KBM-7 (cell line): ENCODE results near the gene CNOT3.
A peak's percentile ranks its signal among the peaks of the same experiment; 100 is the strongest.
"Not testable (repeated sequence)": the region's sequence is repeated elsewhere in the genome, so short reads cannot be mapped to it uniquely, and the experiment has no call there.

ENCODE experiments used
- DNase-seq: peaks from one replicate; pipeline ENCODE4 v3.0.0-alpha.2; 2015
- in situ Hi-C: fragments of 300-500 bp; cut with MboI; formaldehyde crosslinking; loops from 2 replicates; pipeline ENCODE4 v1.14.3; 2020; ENCODE audit warnings: low sequenced_read_pairs, low pct_unique_long_range_greater_than_20kb, mixed read lengths

The CNOT3 gene

GRCh38 chr19:54137699-54138488 lies at the start of gene CNOT3:
Gene CNOT3 (plus strand): TSS chr19:54137762. CDS start chr19:54142979, 5,217 bp downstream.
- DNase-seq, result no peak
- in situ Hi-C loops, result no loop called here

- in situ Hi-C loops, result no loop called here
- DNase-seq, result peak; percentile 37
Observed at GRCh38 chr19:54094426-54095000, 43.0 kb upstream of the CNOT3 start.

GRCh38 chr19:54095136-54095858 lies 42.3 kb upstream of the CNOT3 start:
- DNase-seq, result no peak
- in situ Hi-C loops, result no loop called here

- DNase-seq, in situ Hi-C loops: not testable (repeated sequence)
Observed at GRCh38 chr19:54095859-54096616, 41.5 kb upstream of the CNOT3 start.

GRCh38 chr19:54096617-54097106 lies 40.9 kb upstream of the CNOT3 start:
- peak; percentile 65 for DNase-seq
- in situ Hi-C loops, result no loop called here

DNA sequence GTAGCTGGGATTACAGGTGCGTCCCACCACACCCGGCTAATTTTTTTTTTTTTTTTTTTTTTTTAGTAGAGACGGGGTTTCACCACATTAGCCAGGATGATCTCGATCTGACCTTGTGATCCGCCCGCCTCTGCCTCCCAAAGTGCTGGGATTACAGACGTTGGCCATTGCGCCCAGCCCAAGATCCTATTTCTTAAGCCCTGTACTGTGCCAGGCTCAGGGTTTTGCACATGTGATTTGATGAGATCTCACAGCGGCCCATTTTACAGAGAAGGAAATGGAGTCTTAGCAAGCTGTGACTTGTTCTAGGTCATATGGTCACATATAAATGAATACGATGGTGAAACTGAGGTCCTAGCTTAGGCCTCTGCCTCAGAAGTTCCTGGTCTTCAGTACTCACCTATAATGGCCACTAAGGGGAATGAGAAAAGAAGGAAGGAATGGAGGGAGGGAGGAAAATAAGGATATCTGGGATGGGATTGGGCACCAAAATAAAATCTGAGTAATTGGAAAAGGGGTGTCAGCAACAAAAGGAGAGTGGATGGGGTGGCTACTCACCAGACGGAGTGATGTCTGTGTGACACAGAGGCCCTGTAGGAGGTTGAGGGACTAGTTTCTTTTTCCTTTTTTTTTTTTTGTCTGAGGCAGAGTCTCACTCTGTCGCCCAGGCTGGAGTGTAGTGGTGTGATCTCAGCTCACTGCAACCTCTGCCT lies 38.2 kb upstream of the CNOT3 start:
- no peak for DNase-seq
- in situ Hi-C loops, result no loop called here

DNA sequence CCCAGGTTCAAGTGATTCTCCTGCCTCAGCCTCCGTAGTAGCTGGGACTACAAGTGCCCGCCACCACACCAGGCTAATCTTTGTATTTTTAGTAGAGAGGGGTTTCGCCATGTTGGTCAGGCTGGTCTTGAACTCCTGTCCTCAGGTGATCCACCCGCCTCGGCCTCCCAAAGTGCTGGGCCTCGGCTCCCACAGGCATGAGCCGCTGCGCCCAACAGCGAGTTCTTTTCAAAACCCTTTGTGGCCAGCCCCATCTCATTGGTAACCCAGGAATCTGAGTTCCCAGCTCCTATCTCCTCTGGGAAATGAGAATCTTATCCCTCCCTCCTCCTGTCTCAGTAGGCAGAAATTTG lies 37.7 kb upstream of the CNOT3 start:
- in situ Hi-C loops, DNase-seq: not testable (repeated sequence)

DNA sequence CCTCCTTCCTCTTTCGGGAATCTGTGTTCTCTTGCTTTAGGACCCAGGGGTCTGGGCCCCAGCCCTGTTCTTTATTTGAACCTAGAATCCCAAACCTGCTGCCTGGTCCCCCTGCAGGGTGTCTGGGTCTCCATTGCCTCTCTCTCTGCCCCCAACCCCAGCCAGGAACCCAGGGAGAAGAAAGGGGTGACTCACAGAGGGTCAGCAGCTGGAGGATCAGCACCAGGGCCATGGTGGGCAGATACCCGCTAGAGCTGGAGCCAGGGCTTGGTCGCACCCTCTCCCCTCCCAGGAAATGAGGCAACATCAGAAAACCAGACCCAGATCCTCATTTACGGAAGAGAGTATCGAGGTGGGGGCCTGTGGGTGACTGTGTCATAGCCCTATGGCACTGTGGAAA lies 37.0 kb upstream of the CNOT3 start, which contains the start of gene OSCAR:
Gene OSCAR, minus strand, starts transcription at position 243 of the 400 bp plus-strand sequence. Its CDS starts 11 bp downstream, at position 232.
- no peak for DNase-seq
- in situ Hi-C loops, result no loop called here

GRCh38 chr19:54102421-54103169 lies 35.0 kb upstream of the CNOT3 start, which contains the start of gene NDUFA3:
Gene NDUFA3 (plus strand): TSS chr19:54102855. CDS start chr19:54102879, 24 bp downstream.
- peak; percentile 96 for DNase-seq
- in situ Hi-C loops, result no loop called here

- DNase-seq, result no peak
- in situ Hi-C loops, result no loop called here
Observed at GRCh38 chr19:54104998-54105715, 32.4 kb upstream of the CNOT3 start.

DNA sequence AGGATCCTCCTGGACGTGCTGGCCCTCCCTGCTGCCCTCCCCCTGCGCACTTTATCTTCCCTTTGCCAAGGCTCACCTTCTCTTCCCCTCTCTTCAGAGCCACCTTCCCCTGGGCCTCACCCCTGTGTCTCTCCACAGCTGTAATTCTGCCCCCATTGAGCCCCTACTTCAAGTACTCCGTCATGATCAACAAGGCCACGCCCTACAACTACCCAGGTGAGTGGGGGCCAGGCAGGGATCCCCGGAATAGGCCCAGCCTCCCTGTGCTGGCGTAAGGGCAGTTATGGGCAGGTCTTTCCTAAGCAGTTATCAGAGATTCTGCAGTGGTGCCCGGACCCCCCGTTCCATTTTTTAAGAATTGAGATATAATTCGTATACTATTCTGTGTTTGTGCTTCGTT lies 31.8 kb upstream of the CNOT3 start:
- DNase-seq, result no peak
- in situ Hi-C loops, result no loop called here

GRCh38 chr19:54106716-54107115 lies 30.8 kb upstream of the CNOT3 start:
- in situ Hi-C loops, result no loop called here
- no peak for DNase-seq

DNA sequence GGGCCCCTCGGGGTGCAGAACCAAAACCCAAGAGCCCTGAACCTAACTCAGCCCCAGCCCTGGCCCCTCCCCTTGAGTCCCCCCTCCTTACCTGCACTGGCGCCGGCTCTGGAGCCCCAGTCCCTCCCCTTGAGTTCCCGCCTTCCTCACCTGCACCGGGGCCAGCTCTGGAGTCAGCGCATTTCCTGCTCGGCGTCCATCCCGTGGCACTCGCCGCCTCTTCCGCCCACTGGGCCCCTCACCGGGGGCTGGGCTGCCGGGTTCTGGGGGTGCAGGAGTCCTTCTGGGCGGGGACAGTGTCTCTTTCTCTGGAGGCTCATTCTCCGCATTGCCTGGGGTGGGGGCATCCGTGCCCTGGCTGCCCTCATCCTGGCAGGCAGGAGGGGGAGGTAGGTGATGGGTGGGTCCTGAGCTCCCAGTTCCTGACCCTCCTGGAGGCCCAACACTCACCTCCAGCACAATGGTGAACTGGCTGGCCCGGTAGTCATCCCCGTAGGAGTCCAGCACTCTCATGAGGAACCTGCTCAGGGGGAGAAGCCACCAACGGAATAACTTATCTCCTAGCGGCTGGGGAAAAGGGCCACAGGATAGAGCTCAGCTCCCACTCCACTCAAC lies 29.6 kb upstream of the CNOT3 start:
- in situ Hi-C loops, result no loop called here
- DNase-seq, result no peak

DNA sequence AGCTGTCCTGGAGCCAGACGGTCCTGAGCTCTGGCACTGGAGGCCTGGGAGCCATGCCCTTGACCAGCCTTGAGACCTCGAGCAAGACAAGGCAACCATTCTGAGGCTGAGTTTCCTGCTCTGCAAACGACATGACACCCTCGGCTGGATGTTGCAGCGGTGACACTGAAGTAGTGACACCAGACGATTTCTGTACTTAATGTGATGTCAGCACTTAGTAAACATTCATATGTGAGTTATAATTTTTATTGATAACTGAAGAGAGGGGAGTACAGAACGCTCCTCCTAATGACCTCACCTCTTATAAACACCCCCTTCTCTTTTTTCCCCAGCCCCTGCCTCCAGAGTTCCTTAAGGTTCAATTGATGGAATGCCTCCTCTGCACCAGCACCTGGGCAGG lies 29.1 kb upstream of the CNOT3 start:
- in situ Hi-C loops, result no loop called here
- no peak for DNase-seq

GRCh38 chr19:54109651-54110050 lies 27.9 kb upstream of the CNOT3 start:
- in situ Hi-C loops, result no loop called here
- no peak for DNase-seq

DNA sequence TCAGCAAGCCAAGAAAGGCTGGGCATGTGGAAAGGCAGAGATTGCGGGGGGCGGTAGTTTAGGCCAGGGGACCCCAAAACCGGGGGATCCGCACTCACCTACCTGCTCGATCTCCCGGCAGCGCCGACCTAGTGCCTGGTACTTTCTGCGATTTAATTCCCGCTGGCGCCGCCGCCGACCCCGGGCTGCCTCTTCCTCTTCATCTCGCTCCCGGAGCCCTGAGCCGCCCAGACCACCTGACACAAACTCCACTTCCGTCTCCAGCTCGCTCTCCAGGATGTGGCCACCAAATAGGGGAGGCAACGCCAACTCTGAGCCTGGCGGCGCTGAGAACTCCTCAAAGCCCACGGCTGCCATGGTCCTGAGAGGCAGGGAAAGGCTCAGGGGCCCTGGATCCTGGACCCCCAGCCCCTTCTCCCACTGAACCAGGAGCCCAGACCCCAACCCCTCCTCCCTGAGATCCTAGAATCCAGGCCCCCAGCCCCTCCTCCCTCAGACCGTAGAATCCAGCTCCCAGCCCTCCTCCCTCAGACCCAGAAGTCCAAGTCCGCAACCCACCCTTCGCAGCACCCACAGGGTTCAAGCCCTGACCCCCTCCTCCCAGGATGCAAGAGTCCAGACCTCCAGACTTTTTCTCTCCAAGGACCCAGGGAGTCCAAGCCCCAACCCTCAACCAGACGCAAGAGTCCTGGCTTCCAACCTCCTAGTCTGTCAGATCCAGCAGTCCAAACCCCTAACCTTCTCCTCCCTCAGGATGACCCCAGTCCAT lies 23.0 kb upstream of the CNOT3 start:
- DNase-seq, result peak; percentile 74
- in situ Hi-C loops, result no loop called here
